IPS-NIHi7 (cell line): Measurements from ENCODE around the gene BFSP2.
"Not testable (repeated sequence)": the region's sequence is repeated elsewhere in the genome, so short reads cannot be mapped to it uniquely, and the experiment has no call there.

ENCODE experiments used
- DNase-seq: peaks from one replicate; pipeline ENCODE4 v3.0.0; 2012; ENCODE audit warnings: mixed read lengths; ENCODE audit errors: extremely low spot score

The BFSP2 gene

DNA sequence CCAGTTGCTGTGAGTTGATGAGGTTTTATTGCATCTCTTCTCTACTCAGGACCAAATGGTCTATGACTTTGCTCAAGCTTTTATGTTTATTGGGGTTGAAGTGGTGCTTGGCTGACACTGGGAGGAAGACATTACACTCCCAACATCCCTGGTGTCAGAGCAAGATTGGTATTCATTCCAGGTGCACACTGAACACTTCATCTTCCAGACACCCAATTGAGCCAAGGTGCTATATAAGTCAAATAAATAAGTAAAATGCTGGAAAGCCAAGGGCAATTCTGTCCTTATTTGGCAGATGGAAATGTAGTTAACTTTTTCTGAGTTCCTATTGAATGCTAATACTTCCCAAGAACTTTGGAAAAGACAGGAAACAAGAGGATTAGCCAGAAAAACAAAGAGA is 120.4 kb downstream of the BFSP2 start:
- no peak for DNase-seq

- not testable (repeated sequence) for DNase-seq
Observed at GRCh38 chr3:133520938-133521337, 121.1 kb downstream of the BFSP2 start.

DNA sequence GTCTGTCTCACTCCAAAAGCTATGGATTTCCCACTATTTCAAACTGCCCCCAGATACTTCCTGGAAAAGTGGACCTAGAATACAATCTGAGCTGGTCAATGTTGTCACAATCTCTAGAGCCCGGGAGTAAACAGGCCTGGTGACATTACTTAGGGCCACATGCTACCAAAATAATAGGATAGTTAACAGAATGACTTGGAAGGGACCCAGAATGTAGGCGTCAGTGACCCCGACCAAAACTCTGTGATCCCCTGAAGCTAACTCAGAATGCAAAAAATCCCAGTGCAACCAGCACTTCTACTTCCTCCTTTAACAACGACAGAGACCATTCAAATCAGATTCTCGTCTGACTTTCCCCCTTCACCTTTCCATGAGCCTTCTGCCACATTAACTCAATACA is 122.1 kb downstream of the BFSP2 start:
- no peak for DNase-seq

GRCh38 chr3:133523758-133524157 is 123.9 kb downstream of the BFSP2 start:
- DNase-seq = not testable (repeated sequence)
